Measurements from ENCODE around the gene PGBD5. TPM values are rescaled to one million over a fixed set of nuclear protein-coding genes. Genes with fewer than 3 reads are reported as not detected.

Gene PGBD5
- polyA plus RNA-seq, 4 donors: 5.7 to 7.3 (median 6.7) TPM

- no peak for DNase-seq (ENCODE audit: low read depth in 4 of 4, low spot score in 3 of 4)
These were observed 117.3 kb downstream of the PGBD5 start for GRCh38 chr1:230308821-230309220.

- DNase-seq (ENCODE audit: low read depth in 4 of 4, low spot score in 3 of 4): no peak
These were observed 118.1 kb downstream of the PGBD5 start for GRCh38 chr1:230308039-230308438.

GRCh38 chr1:230307213-230307612 lies 118.9 kb downstream of the PGBD5 start:
- DNase-seq (ENCODE audit: low read depth in 4 of 4, low spot score in 3 of 4): no peak

- no peak for DNase-seq (ENCODE audit: low read depth in 4 of 4, low spot score in 3 of 4)
These were observed 120.0 kb downstream of the PGBD5 start for GRCh38 chr1:230306169-230306568.

- no peak for DNase-seq (ENCODE audit: low read depth in 4 of 4, low spot score in 3 of 4)
These were observed 122.3 kb downstream of the PGBD5 start for GRCh38 chr1:230303822-230304221.

GRCh38 chr1:230303069-230303468 lies 123.1 kb downstream of the PGBD5 start:
- DNase-seq (ENCODE audit: low read depth in 4 of 4, low spot score in 3 of 4): no peak

- DNase-seq (ENCODE audit: low read depth in 4 of 4, low spot score in 3 of 4): no peak
These were observed 124.3 kb downstream of the PGBD5 start for GRCh38 chr1:230301822-230302221.

GRCh38 chr1:230301322-230301721 lies 124.8 kb downstream of the PGBD5 start:
- no peak for DNase-seq (ENCODE audit: low read depth in 4 of 4, low spot score in 3 of 4)

GRCh38 chr1:230300322-230301301 lies 125.5 kb downstream of the PGBD5 start:
- DNase-seq (ENCODE audit: low read depth in 4 of 4, low spot score in 3 of 4): no peak

- DNase-seq (ENCODE audit: low read depth in 4 of 4, low spot score in 3 of 4): no peak
These were observed 126.7 kb downstream of the PGBD5 start for GRCh38 chr1:230299191-230300006.

GRCh38 chr1:230295367-230295766 lies 130.8 kb downstream of the PGBD5 start:
- no peak for DNase-seq (ENCODE audit: low read depth in 4 of 4, low spot score in 3 of 4)

GRCh38 chr1:230293390-230293700 lies 132.8 kb downstream of the PGBD5 start:
- no peak for DNase-seq (ENCODE audit: low read depth in 4 of 4, low spot score in 3 of 4)

- DNase-seq (ENCODE audit: low read depth in 4 of 4, low spot score in 3 of 4): no peak
These were observed 133.3 kb downstream of the PGBD5 start for GRCh38 chr1:230292689-230293389.

- no peak for DNase-seq (ENCODE audit: low read depth in 4 of 4, low spot score in 3 of 4)
These were observed 134.2 kb downstream of the PGBD5 start for GRCh38 chr1:230291731-230292620.

- DNase-seq (ENCODE audit: low read depth in 4 of 4, low spot score in 3 of 4): no peak
These were observed 136.8 kb downstream of the PGBD5 start for GRCh38 chr1:230289350-230289644.

GRCh38 chr1:230288641-230289349 lies 137.3 kb downstream of the PGBD5 start:
- no peak for DNase-seq (ENCODE audit: low read depth in 4 of 4, low spot score in 3 of 4)

- no peak for DNase-seq (ENCODE audit: low read depth in 4 of 4, low spot score in 3 of 4)
These were observed 138.3 kb downstream of the PGBD5 start for GRCh38 chr1:230287674-230288315.

- no peak for DNase-seq (ENCODE audit: low read depth in 4 of 4, low spot score in 3 of 4)
These were observed 139.3 kb downstream of the PGBD5 start for GRCh38 chr1:230286890-230287269.

All from right renal pelvis (tissue), 4 donors.